GM18517 (cell line): Measurements from ENCODE around the gene ACOT11.
"Not testable (repeated sequence)": the region's sequence is repeated elsewhere in the genome, so short reads cannot be mapped to it uniquely, and the experiment has no call there.

ENCODE experiments used
- ATAC-seq: cut with Tn5 transposase; IDR thresholded peaks from one replicate; pipeline ENCODE4 v1.9.1; 2021; ENCODE audit warnings: mild to moderate bottlenecking, moderate library complexity; ENCODE audit not compliant: unreplicated experiment

Gene ACOT11

DNA sequence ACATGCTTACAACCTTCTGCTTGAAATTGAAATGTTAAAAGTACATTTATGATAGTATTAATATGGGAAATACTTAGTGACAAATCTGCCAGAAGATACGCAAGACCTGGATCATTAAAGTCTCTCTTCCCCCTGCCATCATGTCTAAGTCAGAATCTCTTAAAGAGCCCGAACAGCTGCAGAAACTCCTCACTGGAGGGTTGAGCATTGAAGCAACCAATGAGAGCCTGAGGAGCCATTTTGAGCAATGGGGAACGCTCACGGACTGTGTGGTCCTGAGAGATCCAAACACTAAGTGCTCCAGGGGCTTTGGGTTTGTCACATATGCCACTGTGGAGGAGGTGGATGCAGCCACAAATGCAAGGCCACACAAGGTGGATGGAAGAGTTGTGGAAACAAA is 11.4 kb upstream of the ACOT11 start:
- ATAC-seq = not testable (repeated sequence)

DNA sequence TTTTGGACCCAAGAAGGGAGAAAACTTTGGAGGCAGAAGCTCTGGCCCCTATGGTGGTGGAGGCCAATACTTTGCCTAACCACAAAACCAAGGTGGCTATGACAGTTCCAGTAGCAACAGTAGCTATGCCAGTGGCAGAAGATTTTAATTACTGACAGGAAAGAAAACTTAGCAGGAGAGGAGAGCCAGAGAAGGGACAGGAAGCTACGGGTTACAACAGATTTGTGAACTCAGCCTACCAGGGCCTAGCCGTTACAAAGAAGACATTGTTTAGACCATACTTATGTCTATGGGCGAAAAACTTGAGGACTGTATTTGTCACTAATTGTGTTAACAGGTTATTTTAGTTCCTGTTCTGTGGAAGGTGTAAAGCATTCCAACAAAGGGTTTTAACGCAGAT is 10.4 kb upstream of the ACOT11 start:
- ATAC-seq = no peak

DNA sequence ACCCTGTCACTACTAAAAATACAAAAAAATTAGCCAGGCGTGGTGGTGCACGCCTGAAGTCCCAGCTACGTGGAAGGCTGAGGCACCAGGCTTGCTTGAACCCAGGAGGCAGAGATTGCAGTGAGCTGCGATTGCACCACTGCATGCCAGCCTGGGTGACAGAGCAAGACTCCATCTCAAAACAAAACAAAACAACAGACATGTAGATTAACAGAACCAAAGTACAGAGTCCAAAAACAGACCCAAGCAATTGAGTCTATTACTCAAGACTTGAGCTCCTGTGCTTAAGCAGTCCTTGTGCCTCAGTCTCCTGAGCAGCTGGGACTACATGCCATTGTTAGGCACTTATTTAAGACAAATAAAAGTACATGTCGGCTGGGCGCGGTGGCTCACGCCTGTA is 9.5 kb upstream of the ACOT11 start:
- ATAC-seq = no peak

DNA sequence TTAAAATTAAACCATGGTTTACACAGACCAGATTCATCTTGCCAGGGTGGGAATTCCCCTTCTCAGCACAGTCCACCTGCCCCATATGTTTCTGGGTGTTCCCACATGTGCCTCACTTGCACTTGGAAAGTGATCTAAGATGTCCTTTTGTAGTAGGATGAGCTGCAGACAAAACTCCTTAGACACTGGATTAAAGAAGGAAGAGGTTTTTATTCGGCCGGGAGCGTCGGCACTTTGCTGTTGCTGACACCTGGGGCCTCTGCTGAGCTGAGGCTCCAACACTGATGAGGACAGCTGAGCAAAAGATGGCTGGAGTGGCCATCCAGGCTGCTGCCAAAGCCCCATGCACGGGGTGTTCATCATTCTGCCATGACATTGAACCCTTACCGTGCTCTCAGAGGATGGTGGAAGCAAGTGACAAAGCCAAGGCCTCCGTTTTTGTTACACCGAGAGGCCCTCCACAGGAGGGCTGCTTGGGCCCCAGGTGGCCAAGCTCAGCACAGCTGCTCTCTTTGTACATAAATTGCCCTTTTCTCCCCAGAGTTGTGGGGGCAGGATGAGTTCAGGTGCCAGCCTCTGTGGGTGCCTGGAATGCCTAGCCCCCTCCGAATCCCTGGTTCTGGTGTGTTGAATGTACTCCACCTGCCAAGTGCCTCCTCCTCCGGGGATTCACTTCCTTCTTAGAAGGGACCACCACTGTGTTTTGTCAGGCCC is 7.3 kb upstream of the ACOT11 start:
- ATAC-seq = no peak

DNA sequence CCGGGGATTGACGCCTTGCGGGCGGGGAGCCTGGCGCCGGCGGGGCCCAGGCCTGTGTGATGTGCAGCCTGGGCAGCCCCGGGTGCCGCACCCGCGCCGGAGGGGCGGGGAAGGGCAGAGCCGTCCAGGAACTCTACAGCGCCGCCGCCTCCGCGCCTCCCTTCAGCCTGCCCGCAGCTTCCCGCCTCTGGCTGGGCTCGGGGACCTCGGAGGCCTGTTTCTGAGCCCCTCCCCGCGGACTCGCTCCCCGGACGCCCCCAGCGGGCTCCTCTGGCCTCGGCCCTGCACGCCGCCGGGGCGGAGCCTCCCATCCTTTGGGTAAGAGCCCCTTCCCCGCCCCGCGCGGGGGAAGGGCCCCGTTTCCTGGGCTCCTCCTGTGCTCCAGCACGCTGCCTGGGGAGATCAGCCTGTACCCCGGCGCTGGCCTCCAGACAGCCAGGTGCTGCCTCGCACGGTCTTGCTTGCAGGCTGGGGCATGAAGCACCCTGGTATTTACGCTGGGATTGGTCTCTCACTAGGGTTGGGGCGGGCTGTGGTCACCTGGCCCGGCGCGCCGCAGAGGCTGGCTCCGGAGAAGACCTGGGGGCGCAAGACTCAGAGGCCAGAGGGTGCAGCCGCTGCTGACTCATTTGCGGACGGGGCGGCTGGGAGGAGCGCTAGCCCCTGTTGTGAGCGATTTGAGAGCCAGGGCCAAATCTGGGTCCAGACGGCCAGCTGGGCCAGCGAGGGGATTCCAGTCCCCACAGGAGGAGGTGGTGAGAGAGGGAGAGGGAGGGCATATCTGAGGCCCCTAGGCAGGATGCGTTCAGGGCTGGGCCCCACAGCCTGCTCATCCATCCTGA is 5.7 kb upstream of the ACOT11 start:
- ATAC-seq = peak; percentile 64

DNA sequence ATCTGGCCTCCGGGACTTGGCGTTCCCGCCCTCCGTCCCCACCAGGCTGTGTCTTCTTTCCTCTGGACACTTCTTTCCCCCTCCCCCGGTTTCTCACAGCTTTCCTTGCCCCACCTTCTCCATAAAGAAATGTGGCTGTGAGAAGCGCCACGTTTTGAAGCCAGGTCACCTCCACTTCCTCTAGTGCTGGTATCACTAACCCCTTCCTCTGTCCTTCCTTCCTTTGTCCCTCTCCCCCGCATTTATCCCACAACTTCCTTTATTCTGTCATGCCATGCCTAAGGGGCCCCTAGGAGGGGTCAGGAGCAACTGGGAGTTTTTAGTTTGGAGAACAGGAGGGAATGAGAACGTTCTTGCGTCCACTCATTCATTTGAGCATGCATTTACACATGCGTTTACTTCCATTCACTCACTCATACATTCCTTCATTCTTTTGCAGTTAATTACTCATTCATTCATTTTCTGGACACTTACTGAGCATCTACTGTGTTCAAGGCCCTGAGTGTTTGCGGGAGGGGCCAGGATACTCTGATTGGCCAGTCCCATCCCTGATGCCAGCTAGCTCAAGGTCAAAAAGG is 5.0 kb upstream of the ACOT11 start:
- no peak for ATAC-seq

DNA sequence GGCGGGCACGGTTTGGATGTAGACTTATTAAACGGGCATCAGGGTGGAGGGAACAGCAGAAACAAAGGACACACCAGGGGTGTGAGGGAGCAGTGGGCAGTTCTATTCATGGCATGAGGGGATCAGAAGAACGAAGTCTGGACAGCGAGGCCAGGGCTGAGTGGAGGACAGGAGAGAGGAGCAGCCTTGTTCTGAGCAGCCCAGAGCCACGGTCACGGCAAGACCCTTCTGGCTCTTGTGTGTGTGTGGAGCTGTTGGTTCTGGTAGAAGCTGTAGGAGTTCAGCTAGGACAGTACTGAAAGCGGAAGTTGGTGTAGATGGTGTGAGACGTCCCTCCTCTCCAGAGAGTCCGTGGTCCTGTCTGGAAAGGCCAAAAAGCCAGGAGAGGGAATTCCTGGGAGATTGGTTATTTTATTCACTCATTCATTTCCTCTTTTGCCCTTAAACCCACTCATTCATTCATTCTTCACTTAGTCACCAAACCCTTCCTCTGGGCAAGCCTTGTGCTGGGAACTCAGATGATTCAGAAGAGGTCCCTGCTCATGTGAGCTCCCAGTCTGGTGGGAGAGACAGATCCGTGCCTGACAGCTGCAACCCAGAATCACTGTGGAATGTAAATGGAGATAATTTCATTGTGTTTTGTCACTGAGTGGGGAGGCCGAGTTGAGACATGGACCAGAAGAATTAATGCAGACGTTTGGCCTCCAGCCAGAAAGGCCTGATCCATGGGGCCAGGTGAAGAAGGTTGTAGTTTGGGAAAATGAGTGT is 4.1 kb upstream of the ACOT11 start:
- no peak for ATAC-seq

DNA sequence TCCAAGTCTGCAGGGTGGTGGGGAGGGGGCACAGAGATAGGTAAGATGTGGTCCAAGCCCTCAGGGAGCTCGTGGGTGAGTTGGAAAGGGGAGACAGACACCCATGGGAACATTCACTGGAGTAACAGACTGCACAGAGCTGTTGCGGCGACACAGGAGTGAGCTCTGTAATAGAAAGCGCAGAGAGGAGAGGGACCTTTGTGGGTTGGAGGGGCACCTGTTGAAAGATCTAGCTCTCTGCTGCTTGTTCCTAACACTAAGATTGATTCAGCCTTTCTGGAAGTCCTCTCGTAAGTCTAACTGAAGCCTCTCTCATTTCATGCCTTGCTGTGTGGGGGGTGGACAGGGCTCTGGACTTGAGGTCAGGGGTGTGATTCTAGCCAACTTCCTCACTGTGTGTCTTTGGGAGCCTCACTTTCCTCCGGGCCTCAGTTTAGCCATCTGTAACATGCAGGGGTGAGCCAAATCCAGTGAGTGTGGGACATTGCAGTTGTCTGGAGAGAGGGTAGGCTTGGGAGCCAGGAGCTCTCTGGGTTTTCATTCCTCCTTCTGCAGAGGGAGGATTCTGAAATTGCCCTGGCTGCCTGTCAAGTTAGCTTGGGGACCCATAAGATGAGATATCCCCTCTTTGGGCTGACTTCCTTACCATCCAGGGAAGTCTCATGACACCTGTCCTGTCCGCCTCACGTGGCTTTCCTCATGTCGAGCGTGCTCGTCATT is 2.0 kb upstream of the ACOT11 start:
- no peak for ATAC-seq

DNA sequence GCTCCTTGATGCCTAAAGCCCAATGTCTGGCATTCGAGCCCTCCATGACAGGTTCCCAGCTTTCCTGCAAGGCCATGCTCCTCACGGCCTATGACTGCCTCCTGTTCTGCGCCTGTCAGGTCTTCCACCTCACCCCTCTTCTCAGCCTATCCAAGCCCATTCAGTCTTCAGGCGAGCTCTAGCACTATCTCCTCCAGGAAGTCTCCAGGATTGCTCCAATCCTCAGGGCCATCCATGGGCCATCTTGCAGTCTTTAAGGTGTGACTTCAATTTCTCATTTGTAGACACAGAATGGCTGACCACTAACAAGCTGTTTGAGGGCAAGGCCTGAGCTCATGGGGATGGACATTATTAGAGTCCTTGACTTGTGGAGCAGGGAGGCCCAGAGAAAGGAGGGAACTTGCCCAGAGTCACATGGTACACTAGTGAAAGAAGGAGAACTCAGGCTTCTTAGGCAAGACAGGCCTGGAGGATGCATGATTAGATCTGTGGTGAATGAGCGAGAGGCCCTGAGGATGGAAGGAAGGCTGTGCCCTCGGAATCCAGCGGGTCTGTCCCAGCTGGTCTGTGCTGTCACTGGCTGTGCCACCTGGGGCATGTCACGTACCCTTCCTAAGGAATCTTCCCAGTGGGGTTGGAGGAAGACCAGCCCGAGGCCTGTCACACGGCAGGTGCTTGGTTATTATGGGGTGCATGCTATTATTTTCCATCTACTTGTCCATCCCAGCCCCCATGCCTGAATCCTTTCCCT is 1.2 kb upstream of the ACOT11 start:
- no peak for ATAC-seq

DNA sequence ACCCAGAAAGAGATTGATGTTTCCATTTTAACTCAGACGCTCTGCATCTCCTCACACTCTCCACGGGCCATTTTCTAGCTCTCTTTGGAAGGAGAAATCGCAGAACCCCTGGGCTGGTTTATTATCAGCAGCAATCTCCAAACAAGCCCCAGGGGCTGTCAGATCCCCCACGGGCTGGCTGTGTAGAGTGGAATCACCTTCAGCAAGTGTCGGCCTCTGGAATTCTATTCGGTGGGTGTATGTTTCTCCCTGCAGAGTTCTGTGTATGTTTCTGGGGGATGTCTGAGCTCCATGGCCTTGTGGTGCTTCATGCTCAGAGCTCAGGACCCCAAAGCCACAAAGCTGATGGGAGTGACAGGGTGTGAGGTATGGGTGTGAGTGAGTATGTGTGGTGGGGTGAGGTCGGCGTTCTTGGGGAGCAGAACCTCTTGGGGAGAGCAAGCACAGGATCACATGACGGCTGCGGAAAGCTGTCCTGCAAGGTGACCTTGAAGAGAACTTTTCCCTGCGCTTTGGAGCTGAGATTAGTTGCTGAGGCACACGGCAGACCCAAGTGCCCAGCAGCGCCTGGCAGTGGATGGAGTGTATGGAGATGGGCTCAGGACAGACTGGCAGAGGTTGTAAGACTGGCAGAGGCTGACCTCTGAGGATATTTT is 489 bp downstream of the ACOT11 start:
- ATAC-seq = no peak

DNA sequence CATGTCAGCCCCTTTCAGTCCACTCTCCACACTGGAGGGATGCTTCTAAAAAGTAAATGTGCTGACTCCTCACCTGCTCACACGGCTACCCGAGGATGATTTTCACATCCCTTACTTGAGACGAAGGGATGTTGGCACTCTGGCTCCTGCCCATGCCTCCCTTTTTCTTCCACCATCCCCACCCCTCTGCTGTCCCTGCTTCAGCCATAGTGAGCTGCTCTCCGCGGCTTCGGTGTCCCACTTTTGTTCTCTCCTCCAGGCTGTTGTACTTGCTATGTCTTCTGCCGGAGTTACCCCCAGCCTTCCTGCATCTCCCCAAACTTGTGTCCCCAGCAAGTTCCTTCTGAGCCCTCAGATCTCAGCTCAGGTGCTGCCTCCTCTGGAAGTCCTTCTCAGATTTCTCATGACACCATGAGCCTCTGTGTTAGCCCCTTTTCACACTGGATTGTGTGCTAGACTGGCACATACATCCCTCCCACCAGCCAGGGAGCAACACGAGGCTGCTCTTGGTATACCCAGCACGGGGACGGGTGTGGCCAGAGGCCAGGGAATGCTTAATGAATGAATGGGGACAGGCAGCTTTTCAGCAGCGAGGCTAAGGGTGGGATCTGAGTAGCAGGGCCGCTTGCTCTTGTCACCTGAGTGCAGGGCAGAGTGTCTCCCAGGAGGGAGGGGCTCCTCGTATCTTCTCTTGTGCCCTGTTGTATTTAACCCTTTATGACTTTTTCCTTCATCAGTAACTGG is 1.3 kb downstream of the ACOT11 start:
- no peak for ATAC-seq

DNA sequence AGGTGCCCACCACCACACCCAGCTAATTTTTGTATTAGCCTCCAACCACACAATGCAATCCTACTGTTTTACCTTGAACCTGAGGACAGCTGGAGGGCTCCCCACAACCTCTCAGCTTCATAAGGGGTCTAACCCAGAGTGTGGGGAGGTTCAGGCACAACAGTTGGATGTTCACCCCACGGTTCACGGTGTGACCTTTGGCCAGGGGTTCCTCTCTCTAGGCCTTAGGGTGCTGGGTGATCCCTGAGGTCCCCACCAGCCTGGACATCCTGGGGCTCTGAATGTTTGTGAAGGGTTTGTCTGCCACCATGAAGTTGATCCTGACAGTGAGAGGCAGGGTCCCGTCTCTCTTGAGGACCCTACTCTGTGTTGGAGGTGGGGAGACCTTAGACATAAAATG is 3.9 kb downstream of the ACOT11 start:
- no peak for ATAC-seq

DNA sequence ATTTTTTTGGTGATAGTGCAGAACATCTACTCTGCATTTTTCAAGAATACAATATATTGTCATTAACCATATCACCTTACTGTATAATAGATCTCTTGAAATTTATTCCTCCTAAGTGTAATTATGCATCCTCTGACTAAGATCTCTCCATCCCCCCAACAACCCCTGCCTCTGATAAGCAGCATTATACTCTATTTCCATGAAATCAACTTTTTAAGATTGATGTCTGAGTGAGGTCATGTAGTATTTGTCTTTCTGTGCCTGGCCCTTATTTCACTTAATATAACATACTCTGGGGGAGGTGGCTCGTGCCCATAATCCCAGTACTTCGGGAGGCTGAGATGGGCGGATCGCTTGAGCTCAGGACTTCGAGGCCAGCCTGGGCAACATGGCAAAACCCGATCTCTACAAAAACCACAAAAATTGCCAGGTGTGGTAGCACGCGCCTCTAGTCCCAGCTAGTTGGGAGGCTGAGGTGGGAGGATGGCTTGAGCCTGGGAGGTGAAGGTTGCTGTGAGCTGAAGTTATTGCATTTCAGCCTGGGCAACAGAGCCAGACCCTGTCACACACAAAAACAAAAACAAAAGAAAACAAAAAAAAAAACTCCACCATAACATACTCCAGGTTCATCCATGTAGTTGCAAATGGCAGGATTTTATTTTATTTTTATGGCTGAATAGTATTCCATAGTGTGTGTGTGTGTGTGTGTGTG is 5.7 kb downstream of the ACOT11 start:
- ATAC-seq = no peak

DNA sequence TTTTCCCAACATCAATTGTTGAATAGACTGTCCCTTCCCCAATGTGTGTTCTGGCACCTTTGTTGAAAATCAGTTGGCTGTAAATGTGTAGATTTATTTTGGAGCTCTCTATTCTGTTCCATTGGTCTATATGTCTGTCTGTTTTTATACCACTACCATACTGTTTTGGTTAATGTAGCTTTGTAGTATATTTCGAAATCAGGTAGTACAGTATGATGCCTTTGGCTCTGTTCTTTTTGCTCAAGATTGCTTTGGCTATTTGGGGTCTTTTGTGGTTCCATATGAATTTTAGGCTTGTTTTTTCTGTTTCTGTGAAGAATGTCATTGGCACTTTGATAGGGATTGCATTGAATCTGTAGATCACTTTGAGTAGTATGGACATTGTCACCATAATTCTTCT is 8.1 kb downstream of the ACOT11 start:
- ATAC-seq = no peak

DNA sequence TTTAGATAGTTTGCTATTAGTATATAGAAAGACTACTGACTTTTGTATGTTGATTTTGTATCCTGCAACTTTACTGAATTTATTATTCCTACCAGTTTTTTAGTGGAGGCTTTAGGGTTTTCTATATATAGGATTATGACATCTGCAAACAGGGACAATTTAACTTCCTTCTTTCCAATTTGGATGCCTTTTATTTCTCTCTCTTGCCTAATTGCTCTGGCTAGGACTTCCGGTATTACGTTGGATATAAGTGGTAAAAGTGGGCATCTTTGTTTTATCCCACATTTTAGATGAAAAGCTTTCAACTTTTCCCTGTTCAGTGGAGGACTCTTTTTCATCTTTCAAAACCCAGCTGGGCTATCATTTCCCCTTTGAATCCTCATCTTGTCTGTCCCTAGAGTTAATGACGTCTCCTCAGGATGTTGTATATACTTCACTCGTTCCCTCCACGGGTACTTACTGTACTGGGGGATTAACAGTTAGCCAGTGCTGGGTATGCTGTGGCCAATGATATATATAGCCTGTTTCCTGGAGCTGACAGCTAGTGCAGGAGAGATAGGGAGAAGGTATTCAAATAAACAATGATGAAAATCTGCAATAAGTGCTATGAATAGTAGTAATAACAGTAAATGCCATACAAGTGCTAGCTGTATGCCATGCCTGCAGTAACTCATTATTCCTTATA is 9.8 kb downstream of the ACOT11 start:
- ATAC-seq = no peak

DNA sequence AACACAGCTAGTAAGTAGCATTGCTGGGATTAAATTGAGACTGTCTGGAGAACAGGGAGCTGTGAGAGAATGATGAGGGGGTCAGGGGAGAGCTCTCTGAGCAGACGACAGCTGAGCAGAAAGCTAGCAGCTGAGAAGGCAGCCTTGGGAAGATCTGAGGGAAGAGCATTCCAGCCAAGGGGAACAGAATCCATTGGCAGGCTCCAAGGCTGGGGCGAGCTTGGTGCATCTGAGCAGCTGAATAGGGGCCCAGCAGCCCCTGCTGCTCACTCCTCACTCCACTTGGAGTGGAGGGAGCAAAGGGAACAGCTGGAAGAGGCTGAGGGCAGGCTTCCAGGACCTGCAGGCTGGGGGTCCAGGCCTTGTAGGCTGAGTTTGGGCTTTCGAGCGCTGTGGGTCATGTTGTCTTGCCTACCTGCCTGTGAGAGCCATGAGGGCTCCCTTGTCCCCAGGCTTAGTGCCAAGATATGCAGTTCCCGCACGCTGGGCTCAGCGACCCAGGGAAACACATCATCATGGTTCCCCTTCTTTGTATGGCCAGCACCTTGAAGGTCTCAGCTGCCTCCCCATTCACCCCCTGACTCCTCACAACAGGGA is 10.5 kb downstream of the ACOT11 start:
- ATAC-seq = no peak

DNA sequence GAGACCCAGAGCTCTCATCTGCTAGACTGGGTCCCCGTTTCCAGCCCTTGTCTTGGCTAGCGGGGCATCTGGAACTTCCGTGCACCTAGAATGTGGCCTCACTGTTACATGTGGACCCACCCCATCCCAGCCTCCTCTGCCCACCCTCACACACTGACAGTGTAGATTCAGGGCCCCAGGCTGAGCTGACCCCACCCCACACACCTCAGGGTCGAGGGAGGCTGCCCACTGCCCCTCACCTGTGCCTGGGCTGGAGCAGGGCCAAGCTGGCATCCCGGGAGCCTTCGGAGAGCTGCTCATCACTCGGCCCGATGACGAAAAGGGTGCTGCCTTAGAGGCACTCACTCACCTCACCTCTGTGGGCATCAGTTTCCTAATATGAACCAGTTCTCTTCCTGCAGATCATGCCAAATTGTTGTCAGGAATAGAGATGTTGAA is 11.1 kb downstream of the ACOT11 start:
- ATAC-seq = no peak
